ENCODE results near the gene KNDC1. TPM values are rescaled to one million over a fixed set of nuclear protein-coding genes. Genes with fewer than 3 reads are reported as not detected.

KNDC1 gene
- total and polyA plus RNA-seq, 2 experiments from 2014 or later, result 1.8 to 16.0 TPM

- no peak for TF ChIP-seq CTCF (conservative IDR thresholded peaks at IDR 0.05; ENCODE audit: low read depth in 2 of 2)
- TF ChIP-seq EZH2 (IDR thresholded peaks at IDR 0.05; ENCODE audit: low read depth, unreplicated experiment), result no peak
- no peak for TF ChIP-seq ETS1 (IDR thresholded peaks at IDR 0.05)
- no peak for TF ChIP-seq POLR2AphosphoS5 (IDR thresholded peaks at IDR 0.05; ENCODE audit: low read depth)
- TF ChIP-seq ZNF462 (CRISPR knock-in tag; IDR thresholded peaks at IDR 0.05), result no peak
- no peak for TF ChIP-seq REST (IDR thresholded peaks at IDR 0.05; ENCODE audit: unreplicated experiment)
- no peak for TF ChIP-seq EZH2phosphoT487 (IDR thresholded peaks at IDR 0.05; ENCODE audit: unreplicated experiment)
- no peak for TF ChIP-seq CREB1 (CRISPR knock-in tag; IDR thresholded peaks at IDR 0.05; ENCODE audit: low read depth)
- TF ChIP-seq STAT1 (IDR thresholded peaks at IDR 0.05; ENCODE audit: unreplicated experiment), result no peak
- TF ChIP-seq ZNF331 (CRISPR knock-in tag; IDR thresholded peaks at IDR 0.05; ENCODE audit: low read depth), result no peak
- no peak for TF ChIP-seq ZNF114 (CRISPR knock-in tag; IDR thresholded peaks at IDR 0.05)
- TF ChIP-seq NANOG (IDR thresholded peaks at IDR 0.05; ENCODE audit: borderline replicate concordance), result no peak
- no peak for TF ChIP-seq JUNB (IDR thresholded peaks at IDR 0.05; ENCODE audit: unreplicated experiment)
- no peak for ATAC-seq
- no peaks in the 10 kb centered on the region for H4K20me1 ChIP-seq (replicated peaks; ENCODE audit: insufficient read depth)
Observed at GRCh38 chr10:133113847-133114246, 46.2 kb upstream of the KNDC1 start.

More at GRCh38 chr10:133113847-133114246, 46.2 kb upstream of the KNDC1 start:
- no peak overlapping the region for H2AFZ ChIP-seq
- H3F3A ChIP-seq (replicated peaks; ENCODE audit: low read depth), result no peaks in the 10 kb centered on the region
- H3K27ac ChIP-seq (ENCODE audit: low read depth), result no peak overlapping the region
- Mint-ChIP-seq H3K4me3 (no peak overlapping the region), H3K27ac (no peak overlapping the region), H3K36me3 (ENCODE audit: low read depth) (peaks cover 6% of the 10 kb centered on the region; the same call in 2 of the 3 replicates), H3K27me3 (ENCODE audit: insufficient read depth, low read depth, poor library complexity) (peaks cover 4% of the 10 kb centered on the region), H3K4me1 (no peaks in the 10 kb centered on the region), H3K9me3 (peaks cover 20% of the 10 kb centered on the region)
- H3K79me2 ChIP-seq (replicated peaks; ENCODE audit: insufficient read depth), result no peaks in the 10 kb centered on the region
- no peaks in the 10 kb centered on the region for H3K36me3 ChIP-seq (ENCODE audit: insufficient read depth)
- no peaks in the 10 kb centered on the region for H3K4me1 ChIP-seq (ENCODE audit: insufficient read depth)
- no peak overlapping the region for H3K4me3 ChIP-seq
- no peak overlapping the region for H3K4me2 ChIP-seq
- no peaks in the 10 kb centered on the region for H3K27me3 ChIP-seq (ENCODE audit: insufficient read depth)
- H3K9me2 ChIP-seq (ENCODE audit: insufficient read depth), result no peaks in the 10 kb centered on the region
- DNase-seq (ENCODE audit: low spot score), result no peak

Data from GM23338 (cell line).